Measurements from ENCODE around the gene CAPN7.
A peak's percentile ranks its signal among the peaks of the same experiment; 100 is the strongest.

CAPN7 gene

GRCh38 chr3:15280853-15281532, 74.9 kb downstream of the CAPN7 start:
- H3K4me3 Mint-ChIP-seq, result no peak overlapping the region
- no peaks in the 10 kb centered on the region for H3K27me3 Mint-ChIP-seq (ENCODE audit: low read depth)
- peaks cover 22% of the 10 kb centered on the region for H3K4me1 Mint-ChIP-seq (ENCODE audit: low read depth)
- peaks cover 4% of the 10 kb centered on the region for H3K36me3 Mint-ChIP-seq (ENCODE audit: low read depth)
- no peak overlapping the region for H3K27ac Mint-ChIP-seq
- DNase-seq (ENCODE audit: low spot score), result no peak
- H3K9me3 Mint-ChIP-seq, result no peaks in the 10 kb centered on the region

GRCh38 chr3:15281817-15282216, 75.8 kb downstream of the CAPN7 start:
- H3K9me3 Mint-ChIP-seq, result no peaks in the 10 kb centered on the region
- H3K27me3 Mint-ChIP-seq (ENCODE audit: low read depth), result no peaks in the 10 kb centered on the region
- no peak overlapping the region for H3K27ac Mint-ChIP-seq
- H3K4me1 Mint-ChIP-seq (ENCODE audit: low read depth), result peaks cover 19% of the 10 kb centered on the region
- H3K4me3 Mint-ChIP-seq, result no peak overlapping the region
- peaks cover 4% of the 10 kb centered on the region for H3K36me3 Mint-ChIP-seq (ENCODE audit: low read depth)
- no peak for DNase-seq (ENCODE audit: low spot score)

- DNase-seq (ENCODE audit: low spot score), result no peak
- Mint-ChIP-seq H3K36me3 (ENCODE audit: low read depth) (peaks cover 10% of the 10 kb centered on the region), H3K4me1 (ENCODE audit: low read depth) (peaks cover 23% of the 10 kb centered on the region), H3K27ac (no peak overlapping the region), H3K27me3 (ENCODE audit: low read depth) (no peaks in the 10 kb centered on the region), H3K9me3 (no peaks in the 10 kb centered on the region), H3K4me3 (no peak overlapping the region)
These were observed 77.7 kb downstream of the CAPN7 start for GRCh38 chr3:15283702-15284101.

- H3K4me1 Mint-ChIP-seq (ENCODE audit: low read depth), result peaks cover 26% of the 10 kb centered on the region
- no peak overlapping the region for H3K27ac Mint-ChIP-seq
- no peak for DNase-seq (ENCODE audit: low spot score)
- H3K4me3 Mint-ChIP-seq, result no peak overlapping the region
- peaks cover 14% of the 10 kb centered on the region for H3K36me3 Mint-ChIP-seq (ENCODE audit: low read depth)
- no peaks in the 10 kb centered on the region for H3K27me3 Mint-ChIP-seq (ENCODE audit: low read depth)
- H3K9me3 Mint-ChIP-seq, result no peaks in the 10 kb centered on the region
These were observed 78.3 kb downstream of the CAPN7 start for GRCh38 chr3:15284121-15284889.

- no peak overlapping the region for H3K4me3 Mint-ChIP-seq
- no peaks in the 10 kb centered on the region for H3K27me3 Mint-ChIP-seq (ENCODE audit: low read depth)
- no peaks in the 10 kb centered on the region for H3K9me3 Mint-ChIP-seq
- H3K4me1 Mint-ChIP-seq (ENCODE audit: low read depth), result peaks cover 29% of the 10 kb centered on the region
- DNase-seq (ENCODE audit: low spot score), result no peak
- no peak overlapping the region for H3K27ac Mint-ChIP-seq
- peaks cover 20% of the 10 kb centered on the region for H3K36me3 Mint-ChIP-seq (ENCODE audit: low read depth)
These were observed 80.0 kb downstream of the CAPN7 start for GRCh38 chr3:15286022-15286421.

- no peaks in the 10 kb centered on the region for H3K9me3 Mint-ChIP-seq
- H3K36me3 Mint-ChIP-seq (ENCODE audit: low read depth), result peaks cover 23% of the 10 kb centered on the region
- peaks cover 45% of the 10 kb centered on the region for H3K4me1 Mint-ChIP-seq (ENCODE audit: low read depth)
- no peak for DNase-seq (ENCODE audit: low spot score)
- no peaks in the 10 kb centered on the region for H3K27me3 Mint-ChIP-seq (ENCODE audit: low read depth)
- no peak overlapping the region for H3K27ac Mint-ChIP-seq
- H3K4me3 Mint-ChIP-seq, result no peak overlapping the region
These were observed 81.7 kb downstream of the CAPN7 start for GRCh38 chr3:15287565-15288330.

- no peaks in the 10 kb centered on the region for H3K27me3 Mint-ChIP-seq (ENCODE audit: low read depth)
- H3K36me3 Mint-ChIP-seq (ENCODE audit: low read depth), result peaks cover 26% of the 10 kb centered on the region
- H3K4me1 Mint-ChIP-seq (ENCODE audit: low read depth), result peaks cover 52% of the 10 kb centered on the region
- DNase-seq (ENCODE audit: low spot score), result no peak
- H3K4me3 Mint-ChIP-seq, result no peak overlapping the region
- no peaks in the 10 kb centered on the region for H3K9me3 Mint-ChIP-seq
- H3K27ac Mint-ChIP-seq, result no peak overlapping the region
These were observed 82.4 kb downstream of the CAPN7 start for GRCh38 chr3:15288331-15289035.

- H3K4me3 Mint-ChIP-seq, result peak overlapping the region; percentile 48
- no peaks in the 10 kb centered on the region for H3K27me3 Mint-ChIP-seq (ENCODE audit: low read depth)
- H3K27ac Mint-ChIP-seq, result peak overlapping the region; percentile 38
- peaks cover 31% of the 10 kb centered on the region for H3K36me3 Mint-ChIP-seq (ENCODE audit: low read depth)
- no peaks in the 10 kb centered on the region for H3K9me3 Mint-ChIP-seq
- no peak for DNase-seq (ENCODE audit: low spot score)
- peaks cover 50% of the 10 kb centered on the region for H3K4me1 Mint-ChIP-seq (ENCODE audit: low read depth)
These were observed 83.6 kb downstream of the CAPN7 start for GRCh38 chr3:15289661-15290060.

- Mint-ChIP-seq H3K9me3 (no peaks in the 10 kb centered on the region), H3K27ac (peak overlapping the region; percentile 80), H3K4me3 (peak overlapping the region; percentile 83), H3K4me1 (ENCODE audit: low read depth) (peaks cover 58% of the 10 kb centered on the region), H3K36me3 (ENCODE audit: low read depth) (peaks cover 36% of the 10 kb centered on the region), H3K27me3 (ENCODE audit: low read depth) (no peaks in the 10 kb centered on the region)
- no peak for DNase-seq (ENCODE audit: low spot score)
These were observed 84.7 kb downstream of the CAPN7 start for GRCh38 chr3:15290736-15291135.

GRCh38 chr3:15291589-15292541, 85.8 kb downstream of the CAPN7 start:
- Mint-ChIP-seq H3K27me3 (ENCODE audit: low read depth) (no peaks in the 10 kb centered on the region), H3K4me3 (peak overlapping the region; percentile 83), H3K4me1 (ENCODE audit: low read depth) (peaks cover 63% of the 10 kb centered on the region), H3K9me3 (no peaks in the 10 kb centered on the region), H3K36me3 (ENCODE audit: low read depth) (peaks cover 35% of the 10 kb centered on the region), H3K27ac (peak overlapping the region; percentile 93)
- DNase-seq (ENCODE audit: low spot score), result peak; percentile 63

GRCh38 chr3:15292765-15293522, 86.9 kb downstream of the CAPN7 start:
- no peaks in the 10 kb centered on the region for H3K9me3 Mint-ChIP-seq
- peaks cover 42% of the 10 kb centered on the region for H3K36me3 Mint-ChIP-seq (ENCODE audit: low read depth)
- no peaks in the 10 kb centered on the region for H3K27me3 Mint-ChIP-seq (ENCODE audit: low read depth)
- peak overlapping the region; percentile 21 for H3K27ac Mint-ChIP-seq
- no peak for DNase-seq (ENCODE audit: low spot score)
- H3K4me3 Mint-ChIP-seq, result peak overlapping the region; percentile 83
- H3K4me1 Mint-ChIP-seq (ENCODE audit: low read depth), result peaks cover 69% of the 10 kb centered on the region

- DNase-seq (ENCODE audit: low spot score), result no peak
- Mint-ChIP-seq H3K9me3 (no peaks in the 10 kb centered on the region), H3K27ac (peak overlapping the region; percentile 37), H3K4me1 (ENCODE audit: low read depth) (peaks cover 62% of the 10 kb centered on the region), H3K27me3 (ENCODE audit: low read depth) (no peaks in the 10 kb centered on the region), H3K36me3 (ENCODE audit: low read depth) (peaks cover 35% of the 10 kb centered on the region), H3K4me3 (no peak overlapping the region)
These were observed 88.9 kb downstream of the CAPN7 start for GRCh38 chr3:15294929-15295328.
